ENCODE results near the gene MAD1L1.

MAD1L1 gene

DNA sequence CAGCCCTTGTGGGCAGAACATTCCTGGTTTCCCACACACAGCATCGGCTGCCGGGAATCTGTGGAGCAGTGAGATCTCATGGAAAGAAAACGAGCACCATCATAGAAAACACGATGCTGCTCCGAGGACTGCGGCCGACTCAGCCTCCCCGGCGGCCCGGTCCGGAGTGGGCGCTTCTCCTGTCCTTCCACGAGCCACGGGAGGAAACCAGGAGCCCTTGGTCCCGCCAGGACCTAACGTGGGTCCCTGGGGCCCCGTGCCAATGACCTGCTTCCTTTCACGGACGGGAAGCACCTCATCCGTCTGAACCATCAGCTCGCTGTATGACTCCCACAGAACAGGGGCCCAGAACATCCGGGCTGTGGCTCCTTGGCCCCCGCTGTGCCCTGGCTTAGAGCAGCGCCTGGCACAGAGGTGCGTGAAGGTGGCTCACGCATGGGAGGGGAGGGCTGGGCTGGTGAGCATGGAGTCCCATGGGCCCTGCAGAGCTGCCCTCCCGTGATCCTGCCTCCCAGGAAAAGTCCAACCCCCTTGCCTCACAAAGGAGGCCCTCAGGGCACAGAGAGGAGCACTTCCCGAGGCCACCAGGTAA is 280.5 kb downstream of the MAD1L1 start:
- no peak for DNase-seq (ENCODE audit: low spot score)

GRCh38 chr7:1951600-1951999 is 281.1 kb downstream of the MAD1L1 start:
- no peak for DNase-seq (ENCODE audit: low spot score)

- no peak for DNase-seq (ENCODE audit: low spot score)
These were observed 281.6 kb downstream of the MAD1L1 start for GRCh38 chr7:1951159-1951536.

DNA sequence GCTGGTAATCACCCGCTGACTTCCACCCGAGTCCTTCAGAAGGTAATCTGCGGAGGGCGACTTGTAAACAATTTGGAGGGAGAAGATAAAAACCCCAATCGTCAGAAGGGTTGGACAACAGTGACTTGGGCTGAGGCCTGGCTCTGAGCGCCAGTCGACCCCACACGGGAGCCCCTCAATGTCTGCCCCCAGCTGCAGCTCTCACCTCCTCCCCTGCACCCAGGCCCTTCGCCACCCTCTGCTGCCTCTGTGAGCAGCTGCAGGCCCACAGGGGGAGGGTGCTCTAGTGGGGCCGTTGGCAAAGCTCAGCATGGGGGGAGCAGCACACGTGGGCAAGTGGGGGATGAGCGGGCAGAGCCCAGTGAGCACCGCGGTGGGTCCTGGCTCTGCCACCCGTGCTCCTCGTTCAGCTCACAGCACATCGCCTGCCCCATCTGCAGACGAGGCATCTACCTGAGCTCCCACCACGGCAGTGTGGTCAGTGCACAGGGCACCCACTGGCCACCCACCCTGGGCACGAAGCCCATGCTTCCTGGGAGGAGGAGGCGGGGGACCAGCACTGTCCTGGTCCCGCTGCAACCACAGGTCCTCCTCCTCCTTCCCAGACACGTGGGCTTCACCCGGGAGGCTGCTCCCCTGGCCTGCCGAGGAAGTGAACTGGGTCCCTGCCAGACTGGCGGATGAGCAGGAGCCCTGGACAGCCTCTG is 282.1 kb downstream of the MAD1L1 start:
- DNase-seq (ENCODE audit: low spot score): no peak

DNA sequence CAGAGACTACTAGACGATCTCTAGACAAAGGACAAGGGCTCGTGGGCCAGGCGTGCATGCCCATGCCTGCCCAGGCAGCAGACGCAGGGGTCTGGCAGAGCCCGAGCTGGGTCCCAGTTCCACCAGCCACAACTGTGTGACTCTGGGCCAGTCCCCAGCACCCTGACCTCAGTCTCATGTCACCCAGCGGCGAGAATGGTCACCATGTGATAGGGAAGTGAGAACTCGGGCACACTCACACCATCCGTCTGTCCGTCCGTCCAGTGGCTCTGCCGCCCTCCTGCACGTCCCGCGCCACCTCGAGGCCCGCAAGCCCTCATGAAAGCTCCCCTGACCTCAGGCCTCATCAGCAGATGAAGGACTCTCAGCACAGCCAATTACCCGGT is 282.7 kb downstream of the MAD1L1 start:
- DNase-seq (ENCODE audit: low spot score): no peak

- DNase-seq (ENCODE audit: low spot score): no peak
These were observed 283.1 kb downstream of the MAD1L1 start for GRCh38 chr7:1949681-1950055.

GRCh38 chr7:1948887-1949680 is 283.7 kb downstream of the MAD1L1 start:
- DNase-seq (ENCODE audit: low spot score): no peak

DNA sequence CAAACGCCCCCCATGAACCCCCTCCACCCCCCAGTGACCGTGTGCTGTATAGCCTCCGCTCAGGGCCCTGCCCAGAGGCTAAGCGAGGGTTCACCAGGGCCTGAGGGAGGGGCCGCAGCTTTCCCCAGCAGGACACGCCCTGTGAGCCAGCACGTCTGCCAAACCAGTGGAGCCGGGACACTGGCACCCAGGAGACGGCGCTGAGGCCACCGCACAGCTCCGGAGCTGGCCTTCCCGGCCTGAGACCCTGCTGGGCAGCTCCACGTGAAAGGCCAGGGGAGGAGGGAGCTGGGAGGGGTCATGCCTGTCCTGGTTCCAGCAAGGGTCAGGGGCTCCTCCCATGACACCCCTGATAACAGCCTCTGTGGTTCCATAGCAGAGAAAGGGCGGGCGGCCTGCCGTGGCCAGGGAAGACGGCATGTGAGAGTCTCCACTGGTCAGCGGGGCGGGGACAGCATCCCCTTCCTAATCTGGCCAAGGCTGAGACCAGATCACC is 284.4 kb downstream of the MAD1L1 start:
- no peak for DNase-seq (ENCODE audit: low spot score)

DNA sequence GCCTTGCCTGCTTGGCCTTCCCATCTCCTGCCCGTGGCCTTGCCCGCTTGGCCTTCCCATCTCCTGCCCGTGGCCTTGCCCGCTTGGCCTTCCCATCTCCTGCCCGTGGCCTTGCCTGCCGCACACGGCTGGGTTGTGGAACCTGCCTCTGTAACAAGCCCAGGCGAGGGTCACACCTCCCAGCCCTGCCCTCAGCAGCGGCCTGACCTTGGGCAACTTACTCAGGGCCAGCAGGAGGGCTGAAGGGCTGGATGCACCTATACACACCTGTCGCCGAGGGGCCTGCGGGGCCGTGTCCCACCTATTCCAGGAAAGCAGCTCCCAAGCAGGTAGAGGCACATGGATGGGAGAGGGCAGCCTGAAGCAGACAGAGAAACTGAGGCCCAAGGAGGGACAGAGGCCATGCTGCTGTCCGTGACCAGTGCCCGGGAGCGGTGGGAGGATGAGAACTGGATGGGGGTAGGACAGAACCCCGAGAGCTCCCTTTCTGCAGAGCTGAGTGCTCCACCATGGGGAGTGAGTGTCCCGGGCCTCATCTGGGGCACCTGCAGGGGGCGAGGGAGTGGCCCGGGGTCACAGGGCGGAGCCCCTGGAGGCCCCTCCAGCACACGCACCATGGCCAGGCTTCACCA is 285.0 kb downstream of the MAD1L1 start:
- DNase-seq (ENCODE audit: low spot score): no peak

- no peak for DNase-seq (ENCODE audit: low spot score)
These were observed 285.8 kb downstream of the MAD1L1 start for GRCh38 chr7:1946773-1947450.

DNA sequence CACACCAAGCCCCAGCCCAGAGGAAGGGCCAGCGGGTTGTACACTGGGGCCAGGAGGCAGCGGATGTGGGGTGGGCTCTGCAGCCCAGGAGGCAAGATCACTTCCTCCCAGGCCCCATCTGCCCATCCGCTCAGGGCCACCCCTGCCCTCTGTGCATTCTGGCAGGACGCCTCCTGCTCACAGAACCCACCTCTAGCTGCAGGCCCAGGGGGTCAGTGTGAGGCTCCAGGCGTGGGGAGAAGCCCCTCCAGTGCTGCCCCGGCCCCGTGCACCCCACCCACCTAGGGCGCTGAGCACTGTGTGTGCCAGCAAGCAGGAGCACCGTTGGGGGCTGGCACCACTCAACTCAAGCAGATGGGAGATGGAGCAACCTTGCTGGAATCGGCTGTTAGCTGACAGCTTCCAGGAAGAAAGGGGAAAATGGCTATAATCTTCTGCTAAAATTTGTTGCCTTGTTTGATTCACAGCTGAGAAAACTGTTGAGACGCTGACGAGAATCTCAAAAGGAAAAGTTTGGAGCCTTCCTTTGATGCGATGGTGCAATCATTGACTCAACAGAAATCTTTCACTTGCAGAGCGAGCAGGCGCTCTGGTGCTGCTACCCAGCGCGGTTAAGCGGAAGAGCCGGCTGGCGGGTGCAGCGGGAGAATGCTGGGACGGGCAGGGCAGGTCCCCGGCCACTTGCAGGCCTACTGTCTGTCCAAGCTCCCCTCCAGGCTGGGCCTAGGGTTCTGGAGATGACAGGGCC is 286.5 kb downstream of the MAD1L1 start:
- DNase-seq (ENCODE audit: low spot score): no peak

GRCh38 chr7:1945558-1945957 is 287.2 kb downstream of the MAD1L1 start:
- DNase-seq (ENCODE audit: low spot score): no peak

DNA sequence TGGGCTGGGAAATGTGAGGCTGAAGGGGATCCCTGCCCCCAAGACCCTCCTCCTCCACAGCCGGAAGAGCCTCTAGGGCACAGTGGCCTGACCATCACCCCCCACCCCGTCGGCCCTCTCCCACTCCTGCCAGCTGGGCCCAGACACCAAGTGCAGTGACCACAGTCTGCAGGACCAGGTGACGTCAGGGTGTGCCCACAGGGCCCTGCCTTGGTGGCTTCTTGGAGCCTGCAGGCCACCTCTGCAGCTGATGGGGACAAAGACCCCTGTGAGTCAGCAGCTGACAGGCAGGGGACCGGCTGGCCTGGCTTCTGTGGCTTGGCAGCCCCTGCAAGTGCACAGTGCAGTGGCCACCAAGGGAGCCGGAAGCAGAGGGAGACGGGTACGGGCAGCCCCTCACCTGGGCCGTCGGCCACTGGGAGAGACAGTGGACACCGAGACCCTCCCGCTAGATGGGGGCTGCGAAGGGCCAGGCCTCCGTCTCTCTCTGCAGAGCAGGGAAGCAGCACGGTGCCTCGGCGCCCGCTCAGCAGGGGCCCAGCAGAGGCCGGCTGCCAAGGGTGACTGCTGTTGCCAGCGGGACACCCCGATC is 288.0 kb downstream of the MAD1L1 start:
- no peak for DNase-seq (ENCODE audit: low spot score)

- no peak for DNase-seq (ENCODE audit: low spot score)
These were observed 288.7 kb downstream of the MAD1L1 start for GRCh38 chr7:1943933-1944618.

- DNase-seq (ENCODE audit: low spot score): no peak
These were observed 289.4 kb downstream of the MAD1L1 start for GRCh38 chr7:1943326-1943725.

- no peak for DNase-seq (ENCODE audit: low spot score)
These were observed 289.8 kb downstream of the MAD1L1 start for GRCh38 chr7:1942941-1943289.

GRCh38 chr7:1942243-1942940 is 290.4 kb downstream of the MAD1L1 start:
- DNase-seq (ENCODE audit: low spot score): no peak

DNA sequence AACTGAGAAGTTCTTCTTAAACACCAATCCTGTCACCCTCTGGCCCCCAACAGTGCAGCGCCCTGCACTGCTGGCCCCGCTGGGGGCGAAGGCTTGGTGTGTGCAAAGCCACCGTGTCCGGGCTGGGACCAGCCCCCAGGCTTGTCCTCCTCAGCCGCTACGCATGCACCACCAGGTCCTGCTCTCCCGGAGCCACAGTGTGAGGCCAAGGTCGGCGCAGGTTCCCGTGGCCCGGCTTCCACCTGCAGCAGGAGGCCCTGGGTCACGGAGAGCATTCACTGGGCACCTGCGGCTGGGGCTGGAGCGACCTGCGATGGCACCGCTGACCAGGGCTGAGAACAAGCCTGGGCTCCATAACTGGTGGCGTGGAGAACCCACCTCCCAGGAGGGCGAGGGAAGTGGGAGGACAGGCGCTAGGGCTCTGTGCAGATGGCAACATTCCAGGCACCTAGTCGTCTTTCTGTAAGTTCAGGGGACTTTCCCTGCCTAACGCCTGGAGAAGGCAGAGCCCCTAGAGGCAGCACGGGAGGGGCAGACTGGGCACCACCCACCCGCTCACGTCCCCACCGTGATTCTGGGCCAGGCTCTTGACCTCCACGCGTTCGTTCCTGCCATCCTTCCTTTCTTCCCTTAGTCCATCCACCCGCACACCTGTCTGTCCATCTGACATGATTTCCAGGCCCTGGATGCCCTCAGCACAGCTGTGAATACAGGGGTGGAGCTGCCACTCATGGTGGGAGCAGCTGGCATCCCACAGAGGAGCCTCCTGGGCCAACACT is 291.1 kb downstream of the MAD1L1 start:
- DNase-seq (ENCODE audit: low spot score): no peak

DNA sequence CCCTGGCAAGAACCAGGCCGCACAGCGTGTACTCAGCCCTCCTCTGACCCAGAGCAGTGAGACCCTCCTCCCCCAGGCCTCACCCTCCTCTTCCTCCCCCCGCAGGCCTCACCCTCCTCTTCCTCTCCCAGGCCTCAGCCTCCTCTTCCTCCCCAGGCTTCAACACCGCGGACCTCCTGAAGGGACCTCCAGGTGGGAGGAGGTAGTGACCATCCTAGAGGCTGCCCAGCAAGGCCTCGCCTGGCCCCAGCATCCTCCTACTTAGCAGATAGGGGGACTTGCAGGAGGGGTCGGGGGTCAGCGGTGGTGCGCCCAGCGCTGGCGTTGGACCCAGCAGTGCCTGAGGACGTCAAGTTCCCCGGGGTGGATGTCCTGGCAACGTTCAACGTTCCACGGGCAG is 291.9 kb downstream of the MAD1L1 start:
- no peak for DNase-seq (ENCODE audit: low spot score)
